Choroid plexus epithelial cell (primary cell): ENCODE data around the gene C12orf43.

Experiments
- DNase-seq: peaks from one replicate; pipeline ENCODE4 v3.0.0-alpha.2; 2010; ENCODE audit warnings: low read depth
- H3K4me3 ChIP-seq: 2 replicates; pipeline ENCODE4 v1.5.1; 2011; ENCODE audit warnings: low read depth, mild to moderate bottlenecking, control low read depth, low read length, moderate library complexity
- CTCF ChIP-seq: conservative IDR thresholded peaks from 2 replicates; pipeline ENCODE4 v1.5.1; 2011; ENCODE audit warnings: low read depth, mild to moderate bottlenecking, control low read depth, inconsistent platforms, low read length, moderate library complexity

The C12orf43 gene

GRCh38 chr12:120997448-120997847 is 18.8 kb downstream of the C12orf43 start:
- no peak for TF ChIP-seq CTCF
- no peak for DNase-seq
- no peak overlapping the region for H3K4me3 ChIP-seq

GRCh38 chr12:120996133-120996746 is 20.0 kb downstream of the C12orf43 start:
- no peak overlapping the region for H3K4me3 ChIP-seq
- TF ChIP-seq CTCF, result no peak
- no peak for DNase-seq

DNA sequence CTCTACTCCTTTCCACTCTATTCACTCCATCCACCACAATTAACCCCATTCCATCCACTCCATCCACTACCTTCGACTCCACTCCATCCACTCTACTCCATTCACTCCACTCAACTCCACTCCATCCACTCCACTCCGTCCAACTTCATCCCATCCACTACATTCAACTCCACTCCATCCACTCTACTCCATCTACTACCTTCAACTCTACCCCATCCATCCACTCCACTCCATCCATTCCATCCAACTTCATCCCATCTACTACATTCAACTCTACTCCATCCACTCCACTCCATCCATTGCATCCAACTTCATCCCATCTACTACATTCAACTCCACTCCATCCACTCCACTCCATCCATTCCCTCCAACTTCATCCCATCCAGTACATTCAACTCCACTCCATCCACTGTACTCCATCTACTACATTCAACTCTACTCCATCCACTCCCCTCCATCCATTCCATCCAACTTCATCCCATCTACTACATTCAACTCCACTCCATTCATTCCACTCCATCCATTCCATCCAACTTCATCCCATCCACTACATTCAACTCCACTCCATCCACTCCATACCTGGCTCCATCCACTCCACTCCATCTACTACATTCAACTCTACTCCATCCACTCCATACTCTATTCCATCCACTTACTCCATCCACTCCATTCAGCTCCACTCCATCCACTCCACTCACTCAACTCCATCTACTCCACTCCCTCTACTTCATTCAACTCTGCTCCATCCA is 21.5 kb downstream of the C12orf43 start:
- TF ChIP-seq CTCF, result no peak
- H3K4me3 ChIP-seq, result no peak overlapping the region
- no peak for DNase-seq

DNA sequence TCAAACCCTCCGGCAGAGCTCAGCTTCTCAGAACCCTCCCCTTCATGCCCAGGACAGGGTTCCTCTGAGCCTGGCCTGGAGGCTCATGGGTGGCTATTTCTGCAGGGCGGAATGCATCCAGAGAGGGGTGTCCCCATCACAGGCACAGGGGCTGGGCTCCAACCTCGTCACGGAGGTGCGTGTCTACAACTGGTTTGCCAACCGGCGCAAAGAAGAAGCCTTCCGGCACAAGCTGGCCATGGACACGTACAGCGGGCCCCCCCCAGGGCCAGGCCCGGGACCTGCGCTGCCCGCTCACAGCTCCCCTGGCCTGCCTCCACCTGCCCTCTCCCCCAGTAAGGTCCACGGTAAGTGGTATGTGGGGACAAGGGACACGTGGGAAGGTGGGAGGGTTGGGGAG is 22.2 kb downstream of the C12orf43 start:
- DNase-seq, result no peak
- no peak for TF ChIP-seq CTCF
- no peak overlapping the region for H3K4me3 ChIP-seq

DNA sequence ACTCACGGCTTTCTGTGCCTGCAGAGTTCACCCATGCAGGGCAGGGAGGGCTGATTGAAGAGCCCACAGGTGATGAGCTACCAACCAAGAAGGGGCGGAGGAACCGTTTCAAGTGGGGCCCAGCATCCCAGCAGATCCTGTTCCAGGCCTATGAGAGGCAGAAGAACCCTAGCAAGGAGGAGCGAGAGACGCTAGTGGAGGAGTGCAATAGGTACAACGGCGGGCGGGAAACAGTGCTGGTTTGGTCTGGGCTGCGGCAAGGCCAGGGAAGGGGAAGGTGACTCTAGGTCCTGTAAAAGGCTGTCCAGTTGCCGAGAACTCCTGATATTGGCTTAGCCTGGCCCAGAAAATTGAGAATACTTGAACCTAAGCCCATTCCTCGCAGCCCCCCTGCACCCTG is 22.8 kb downstream of the C12orf43 start:
- H3K4me3 ChIP-seq, result no peak overlapping the region
- no peak for TF ChIP-seq CTCF
- no peak for DNase-seq

GRCh38 chr12:120992989-120993388 is 23.3 kb downstream of the C12orf43 start:
- TF ChIP-seq CTCF, result no peak
- no peak overlapping the region for H3K4me3 ChIP-seq
- DNase-seq, result no peak

DNA sequence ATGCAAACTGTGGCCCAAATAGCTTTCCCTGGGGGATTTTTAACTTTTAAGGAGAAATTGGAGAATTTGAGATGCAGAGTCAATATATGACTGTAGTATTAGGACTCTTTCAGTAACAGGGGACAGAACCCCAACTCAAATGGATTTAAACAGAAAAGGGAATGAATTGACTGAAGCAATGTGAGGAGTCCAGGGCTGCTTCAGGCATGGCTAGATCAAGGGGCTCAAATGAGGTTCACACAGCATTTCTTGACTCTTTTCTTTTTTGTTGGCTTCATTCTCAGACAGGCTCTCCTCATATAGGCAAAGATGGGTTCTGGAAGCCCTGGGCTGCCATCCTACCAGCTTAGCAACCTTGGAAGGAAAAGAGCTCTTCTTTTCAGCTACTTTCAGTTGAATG is 24.3 kb downstream of the C12orf43 start:
- TF ChIP-seq CTCF, result no peak
- H3K4me3 ChIP-seq, result no peak overlapping the region
- no peak for DNase-seq
